BJ (cell line): ENCODE data around the gene ZNF525. TPM values are rescaled to one million over a fixed set of nuclear protein-coding genes. Genes with fewer than 3 reads are reported as not detected.
"Not testable (repeated sequence)": the region's sequence is repeated elsewhere in the genome, so short reads cannot be mapped to it uniquely, and the experiment has no call there.

Experiments
- CTCF ChIA-PET: fragments of 350-600 bp; formaldehyde crosslinking; extraction: SDS; loops from one replicate; lab custom pipeline; 2021; ENCODE audit warnings: antibody characterized with exemption, inconsistent platforms; lab: Yijun Ruan, JAX
- POLR2A ChIA-PET: fragments of 300-600 bp; sonication (Branson Sonifier 250); formaldehyde crosslinking; extraction: SDS; loops from one replicate; lab custom pipeline; 2021; ENCODE audit warnings: antibody characterized with exemption; lab: Charles Lee
- DNase-seq: peaks from one replicate; pipeline ENCODE4 v3.0.0-alpha.2; 2011; ENCODE audit warnings: low read depth
- H3K27me3 ChIP-seq: 2 replicates; pipeline ENCODE4 v1.6.0; 2011; ENCODE audit warnings: low read length; ENCODE audit not compliant: control insufficient read depth, insufficient read depth
- H3K36me3 ChIP-seq: 2 replicates; pipeline ENCODE4 v1.5.1; 2011; ENCODE audit warnings: low read length; ENCODE audit not compliant: control insufficient read depth, insufficient read depth
- H3K4me3 ChIP-seq: 2 replicates; pipeline ENCODE4 v1.5.1; 2011; ENCODE audit warnings: low read depth, mild to moderate bottlenecking, control low read depth, low read length
- polyA plus RNA-seq: library from polyadenylated mRNA; depleted of rRNA; stranded (reverse); fragments of >200 nt; gene quantifications from 2 replicates; pipeline ENCODE4 v1.2.3, GENCODE V29; 2011; rRNA removed
- small RNA-seq: library from RNA; depleted of rRNA; stranded (forward); fragments of <200 nt; gene quantifications from one replicate; pipeline ENCODE3, GENCODE V24; 2012; ENCODE audit warnings: low replicate concordance, low read depth; ENCODE audit not compliant: insufficient read length
- TF ChIP-seq, protein P1 (sequence below): IDR thresholded peaks from 2 replicates; pipeline ENCODE4 v1.5.1; 2011; ENCODE audit warnings: low read depth, mild to moderate bottlenecking, control low read depth, inconsistent platforms, low read length, moderate library complexity; ENCODE audit not compliant: insufficient read depth

ZNF525 gene
- polyA plus RNA-seq, 1 experiment = 1.2 TPM

DNA sequence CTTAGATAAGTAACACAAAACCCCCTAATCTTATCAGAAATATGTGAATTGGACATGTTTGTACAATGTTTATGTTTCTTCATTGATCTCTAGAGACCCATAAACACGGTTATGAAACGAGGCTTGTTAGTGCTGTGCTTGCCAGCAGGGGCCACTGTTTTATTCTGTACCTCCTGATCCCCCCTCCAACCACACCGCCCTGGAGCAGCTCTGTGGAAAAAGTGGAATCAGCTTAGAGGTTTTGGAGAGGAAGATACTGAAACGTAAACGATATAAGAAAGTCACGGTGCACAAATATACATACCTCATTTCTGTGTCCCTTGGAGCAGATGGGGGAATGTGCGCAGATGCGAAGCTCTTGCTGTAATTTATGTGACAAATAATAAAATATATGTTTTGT lies 58.2 kb downstream of the ZNF525 start:
- H3K27me3 ChIP-seq, POLR2A ChIA-PET, DNase-seq, H3K36me3 ChIP-seq, H3K4me3 ChIP-seq: not testable (repeated sequence)
- CTCF ChIA-PET = interaction anchor here (1.0 kb wide), 1 partner anchor 29 kb away, joined by 3 read pairs; the partner anchor contains the start of gene ZNF765
- TF ChIP-seq, protein P1, sequence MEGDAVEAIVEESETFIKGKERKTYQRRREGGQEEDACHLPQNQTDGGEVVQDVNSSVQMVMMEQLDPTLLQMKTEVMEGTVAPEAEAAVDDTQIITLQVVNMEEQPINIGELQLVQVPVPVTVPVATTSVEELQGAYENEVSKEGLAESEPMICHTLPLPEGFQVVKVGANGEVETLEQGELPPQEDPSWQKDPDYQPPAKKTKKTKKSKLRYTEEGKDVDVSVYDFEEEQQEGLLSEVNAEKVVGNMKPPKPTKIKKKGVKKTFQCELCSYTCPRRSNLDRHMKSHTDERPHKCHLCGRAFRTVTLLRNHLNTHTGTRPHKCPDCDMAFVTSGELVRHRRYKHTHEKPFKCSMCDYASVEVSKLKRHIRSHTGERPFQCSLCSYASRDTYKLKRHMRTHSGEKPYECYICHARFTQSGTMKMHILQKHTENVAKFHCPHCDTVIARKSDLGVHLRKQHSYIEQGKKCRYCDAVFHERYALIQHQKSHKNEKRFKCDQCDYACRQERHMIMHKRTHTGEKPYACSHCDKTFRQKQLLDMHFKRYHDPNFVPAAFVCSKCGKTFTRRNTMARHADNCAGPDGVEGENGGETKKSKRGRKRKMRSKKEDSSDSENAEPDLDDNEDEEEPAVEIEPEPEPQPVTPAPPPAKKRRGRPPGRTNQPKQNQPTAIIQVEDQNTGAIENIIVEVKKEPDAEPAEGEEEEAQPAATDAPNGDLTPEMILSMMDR = peak; percentile 15; the same call in 1 of the 2 replicates

DNA sequence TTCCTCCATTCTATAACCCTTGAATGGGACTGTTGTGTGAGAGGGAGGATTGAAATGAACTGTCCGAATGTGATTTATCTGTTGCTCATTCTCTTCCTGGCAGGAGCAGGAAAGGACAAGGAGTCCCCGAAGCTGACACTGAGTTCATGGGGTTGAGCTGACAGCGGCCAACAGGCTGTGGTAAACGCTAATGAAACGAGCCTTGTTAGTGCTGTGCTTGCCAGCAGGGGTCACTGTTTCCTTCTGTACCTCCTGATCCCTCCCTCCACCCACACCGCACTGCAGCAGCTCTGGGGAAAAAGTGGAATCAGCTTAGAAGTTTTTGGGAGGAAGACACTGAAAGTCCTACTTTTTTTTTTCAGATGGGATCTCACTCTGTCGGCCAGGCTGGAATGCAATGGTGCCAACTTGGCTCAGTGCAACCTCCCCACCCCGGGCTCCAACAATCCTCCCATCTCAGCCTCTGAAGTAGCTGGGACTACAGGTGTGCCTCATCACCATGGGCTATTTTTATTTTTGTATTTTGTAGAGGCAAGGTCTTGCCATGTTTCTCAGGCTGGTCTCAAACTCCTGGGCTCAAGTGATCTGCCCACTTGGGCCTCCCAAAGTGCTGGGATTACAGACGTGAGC lies 59.6 kb downstream of the ZNF525 start:
- H3K4me3 ChIP-seq = no peak overlapping the region
- no peaks in the 10 kb centered on the region for H3K36me3 ChIP-seq
- TF ChIP-seq, protein P1 = peak; percentile 80
- POLR2A ChIA-PET = no interaction called here
- CTCF ChIA-PET = interaction anchor here (0.5 to 1.7 kb wide), 14 partner anchors 9 to 1941 kb away, joined by 3 to 9 read pairs (median 3); no protein-coding TSS in a partner anchor
- no peak for DNase-seq
- H3K27me3 ChIP-seq = no peaks in the 10 kb centered on the region

DNA sequence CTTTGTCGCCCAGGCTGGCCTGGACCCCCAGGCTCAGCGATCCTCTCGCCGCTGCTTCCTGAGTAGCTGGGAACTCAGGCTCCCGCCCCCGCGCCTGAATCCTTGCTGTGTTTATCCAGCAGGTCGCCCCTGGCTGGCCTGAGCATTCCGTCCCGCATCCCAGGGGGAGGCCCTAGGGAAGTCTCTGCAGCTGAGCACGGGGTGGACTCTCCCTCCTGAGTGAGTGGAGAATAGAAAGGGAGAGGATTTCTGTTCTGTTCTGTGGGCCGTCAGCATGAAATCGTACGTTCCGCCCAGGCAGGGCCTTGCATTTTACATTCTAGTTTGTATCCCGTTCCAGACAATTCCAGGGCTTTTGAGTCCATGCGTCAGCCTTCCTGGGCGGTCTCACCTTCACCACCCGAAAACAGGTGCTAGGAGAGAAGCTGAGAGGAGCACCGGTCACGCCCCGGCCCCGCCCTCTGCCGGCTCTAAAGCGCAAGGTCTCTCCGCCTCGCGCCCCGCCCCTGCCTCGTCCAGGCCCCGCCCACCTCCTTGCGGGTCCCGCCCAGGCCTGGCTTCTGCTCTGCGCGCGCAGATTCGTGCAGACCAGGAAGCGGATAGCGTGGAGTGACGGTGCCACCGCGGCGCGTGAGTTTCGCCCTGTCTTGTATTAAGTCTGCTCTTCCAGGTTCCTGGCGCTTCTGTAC lies 66.0 kb downstream of the ZNF525 start, which contains the start of gene ZNF761:
TSS of gene ZNF761 (plus strand) at position 586 of the 689 bp plus-strand sequence. CDS start 15,285 bp downstream, outside the sequence.
- TF ChIP-seq, protein P1 = peak; percentile 59
- no peaks in the 10 kb centered on the region for H3K27me3 ChIP-seq
- H3K4me3 ChIP-seq = peak within 1 kb of the TSS; percentile 79
- H3K36me3 ChIP-seq = no peaks in the 10 kb centered on the region; the same call in 1 of the 2 replicates
- ChIA-PET POLR2A (no interaction called here), CTCF (interaction anchor here (1.2 kb wide), 1 partner anchor 8 kb away, joined by 4 read pairs; no protein-coding TSS in a partner anchor)
- peak; percentile 35 for DNase-seq

DNA sequence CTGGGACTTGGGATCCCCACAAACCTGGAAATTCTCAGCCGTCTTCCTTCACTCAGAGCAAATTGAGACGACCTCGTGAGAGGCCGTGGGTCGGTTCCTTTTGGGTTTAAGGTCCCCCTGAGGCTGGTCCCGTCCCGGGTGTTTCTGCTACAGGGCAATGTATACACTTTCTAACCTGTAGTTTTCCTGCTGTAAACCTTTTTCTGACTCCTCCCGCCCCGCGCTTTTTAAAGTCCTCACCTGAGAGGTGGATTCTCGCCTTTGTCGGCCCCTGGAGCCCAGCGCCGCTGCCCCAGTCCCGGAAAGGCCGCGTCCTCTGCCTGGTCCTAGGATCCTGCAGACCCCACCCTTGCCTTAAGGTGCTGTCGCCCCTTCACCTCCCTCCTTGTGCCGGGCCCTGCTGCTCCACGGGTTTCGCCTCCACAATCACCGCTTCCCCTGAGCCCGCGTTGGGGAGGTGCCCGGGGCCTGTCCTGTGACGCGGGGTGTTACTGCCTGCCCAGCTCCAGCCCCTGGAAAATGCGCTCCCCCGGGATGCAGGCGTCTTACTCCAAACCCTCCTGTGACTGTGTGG lies 66.7 kb downstream of the ZNF525 start:
- TF ChIP-seq, protein P1 = no peak
- no peaks in the 10 kb centered on the region for H3K27me3 ChIP-seq
- ChIA-PET CTCF (no interaction called here), POLR2A (no interaction called here)
- no peaks in the 10 kb centered on the region; the same call in 1 of the 2 replicates for H3K36me3 ChIP-seq
- H3K4me3 ChIP-seq = peak overlapping the region; percentile 79
- DNase-seq = no peak

Small RNAs within 50 kb of the gene (small RNA-seq; reads per million reads assigned to genes)
- not detected for gene RPL39P36

Other genes with a start within 250 kb of the ZNF525 start
- gene ZNF415, start 232.8 kb upstream of the ZNF525 start, polyA plus RNA-seq = 4.6 and 6.3 TPM in 2 replicates
- 2.0 and 4.2 TPM in 2 replicates for gene ZNF347, start 206.7 kb upstream of the ZNF525 start, polyA plus RNA-seq
- 3.0 and 3.5 TPM in 2 replicates for gene ZNF665, start 172.3 kb upstream of the ZNF525 start, polyA plus RNA-seq
- gene ZNF677, start 110.8 kb upstream of the ZNF525 start, polyA plus RNA-seq = 12.9 and 20.4 TPM in 2 replicates
- gene VN1R2, start 107.4 kb upstream of the ZNF525 start, polyA plus RNA-seq = not detected in 2 replicates
- not detected in 2 replicates for gene VN1R4, start 98.0 kb upstream of the ZNF525 start, polyA plus RNA-seq
- 1.5 and 3.2 TPM in 2 replicates for gene ZNF845, start 32.0 kb upstream of the ZNF525 start, polyA plus RNA-seq
- gene ZNF765, start 29.4 kb downstream of the ZNF525 start, polyA plus RNA-seq = 2.9 and 3.9 TPM in 2 replicates
- 5.6 and 8.7 TPM in 2 replicates for gene ZNF761, start 66.3 kb downstream of the ZNF525 start, polyA plus RNA-seq
- 0.60 and 1.5 TPM in 2 replicates for gene ZNF813, start 102.0 kb downstream of the ZNF525 start, polyA plus RNA-seq
- gene ZNF331, start 172.4 kb downstream of the ZNF525 start, polyA plus RNA-seq = 4.8 and 6.1 TPM in 2 replicates